ENCODE measurements around the gene BSN. TPM values are rescaled to one million over a fixed set of nuclear protein-coding genes. Genes with fewer than 3 reads are reported as not detected.

BSN gene
- total RNA-seq, 1 experiment from 2014 or later = 0.37 TPM

GRCh38 chr3:49620728-49621127, 66.5 kb downstream of the BSN start:
- Mint-ChIP-seq H3K4me1 (ENCODE audit: insufficient read depth, unreplicated experiment) (no peaks in the 10 kb centered on the region), H3K27me3 (ENCODE audit: insufficient read depth, unreplicated experiment) (peaks cover 28% of the 10 kb centered on the region), H3K36me3 (ENCODE audit: insufficient read depth, unreplicated experiment) (peaks cover 10% of the 10 kb centered on the region), H3K27ac (ENCODE audit: low read depth, unreplicated experiment) (no peak overlapping the region), H3K9me3 (ENCODE audit: unreplicated experiment) (no peaks in the 10 kb centered on the region), H3K4me3 (ENCODE audit: unreplicated experiment) (no peak overlapping the region)
- BruUV-seq (replicated peaks) = no TSS peak
- POLR2A ChIA-PET = interaction anchor here (0.6 kb wide), 1 partner anchor 9 kb away, joined by 3 read pairs; no protein-coding TSS in a partner anchor
- TF ChIP-seq CTCF (IDR thresholded peaks at IDR 0.05; ENCODE audit: unreplicated experiment) = no peak
- DNase-seq (ENCODE audit: unreplicated experiment) = no peak
- CTCF ChIA-PET = no interaction called here
- intact Hi-C loops (cut with micrococcal nuclease) = no loop called here

- POLR2A ChIA-PET = no interaction called here
- BruUV-seq (replicated peaks) = no TSS peak
- TF ChIP-seq CTCF (IDR thresholded peaks at IDR 0.05; ENCODE audit: unreplicated experiment) = no peak
- peaks cover 10% of the 10 kb centered on the region for H3K36me3 Mint-ChIP-seq (ENCODE audit: insufficient read depth, unreplicated experiment)
- H3K4me1 Mint-ChIP-seq (ENCODE audit: insufficient read depth, unreplicated experiment) = no peaks in the 10 kb centered on the region
- peaks cover 24% of the 10 kb centered on the region for H3K27me3 Mint-ChIP-seq (ENCODE audit: insufficient read depth, unreplicated experiment)
- no peak overlapping the region for H3K4me3 Mint-ChIP-seq (ENCODE audit: unreplicated experiment)
- CTCF ChIA-PET = interaction anchor here (0.5 to 0.6 kb wide), 4 partner anchors 11 to 725 kb away, joined by 3 read pairs; partner anchors contain the start of gene SLC25A20
- no peaks in the 10 kb centered on the region for H3K9me3 Mint-ChIP-seq (ENCODE audit: unreplicated experiment)
- intact Hi-C loops (cut with micrococcal nuclease) = no loop called here
- H3K27ac Mint-ChIP-seq (ENCODE audit: low read depth, unreplicated experiment) = no peak overlapping the region
- DNase-seq (ENCODE audit: unreplicated experiment) = no peak
Measured at GRCh38 chr3:49623071-49623470, 68.8 kb downstream of the BSN start.

GRCh38 chr3:49625071-49625470, 70.8 kb downstream of the BSN start:
- Mint-ChIP-seq H3K4me3 (ENCODE audit: unreplicated experiment) (no peak overlapping the region), H3K36me3 (ENCODE audit: insufficient read depth, unreplicated experiment) (peaks cover 10% of the 10 kb centered on the region), H3K9me3 (ENCODE audit: unreplicated experiment) (no peaks in the 10 kb centered on the region), H3K4me1 (ENCODE audit: insufficient read depth, unreplicated experiment) (no peaks in the 10 kb centered on the region), H3K27me3 (ENCODE audit: insufficient read depth, unreplicated experiment) (peaks cover 18% of the 10 kb centered on the region), H3K27ac (ENCODE audit: low read depth, unreplicated experiment) (no peak overlapping the region)
- DNase-seq (ENCODE audit: unreplicated experiment) = no peak
- POLR2A ChIA-PET = interaction anchor here (0.7 kb wide), 1 partner anchor 30 kb away, joined by 3 read pairs; no protein-coding TSS in a partner anchor
- CTCF ChIA-PET = interaction anchor here (0.6 kb wide), 1 partner anchor 175 kb away, joined by 3 read pairs; no protein-coding TSS in a partner anchor
- no TSS peak for BruUV-seq (replicated peaks)
- no peak for TF ChIP-seq CTCF (IDR thresholded peaks at IDR 0.05; ENCODE audit: unreplicated experiment)
- intact Hi-C loops (cut with micrococcal nuclease) = no loop called here

GRCh38 chr3:49626101-49626581, 71.9 kb downstream of the BSN start:
- peaks cover 8% of the 10 kb centered on the region for H3K9me3 Mint-ChIP-seq (ENCODE audit: unreplicated experiment)
- CTCF ChIA-PET = no interaction called here
- BruUV-seq (replicated peaks) = no TSS peak

More at GRCh38 chr3:49626101-49626581, 71.9 kb downstream of the BSN start:
- Mint-ChIP-seq H3K4me1 (ENCODE audit: insufficient read depth, unreplicated experiment) (no peaks in the 10 kb centered on the region), H3K27ac (ENCODE audit: low read depth, unreplicated experiment) (no peak overlapping the region), H3K36me3 (ENCODE audit: insufficient read depth, unreplicated experiment) (peaks cover 5% of the 10 kb centered on the region), H3K27me3 (ENCODE audit: insufficient read depth, unreplicated experiment) (peaks cover 13% of the 10 kb centered on the region), H3K4me3 (ENCODE audit: unreplicated experiment) (no peak overlapping the region)
- intact Hi-C loops (cut with micrococcal nuclease) = no loop called here
- DNase-seq (ENCODE audit: unreplicated experiment) = no peak
- POLR2A ChIA-PET = interaction anchor here (0.8 kb wide), 1 partner anchor 12 kb away, joined by 3 read pairs; no protein-coding TSS in a partner anchor
- no peak for TF ChIP-seq CTCF (IDR thresholded peaks at IDR 0.05; ENCODE audit: unreplicated experiment)
